ENCODE measurements around the gene FAU. TPM values are rescaled to one million over a fixed set of nuclear protein-coding genes. Genes with fewer than 3 reads are reported as not detected.

The FAU gene
- total and polyA plus RNA-seq, 9 of the 15 experiments (the other 6 are each of a cell fraction or from before 2014, with no cell fraction given): 433 to 1,827 (median 942) TPM

GRCh38 chr11:65117206-65118096, 4.5 kb downstream of the FAU start, which contains the start of gene ZNHIT2 (continued):
- TF ChIP-seq ZFX (CRISPR knock-in tag; IDR thresholded peaks at IDR 0.05) (peak; percentile 100), POLR2B (IDR thresholded peaks at IDR 0.05; ENCODE audit: low read depth, partially characterized antibody) (peak; percentile 86), ZNF197 (CRISPR knock-in tag; IDR thresholded peaks at IDR 0.05; ENCODE audit: low read depth) (no peak), THAP12 (CRISPR knock-in tag; IDR thresholded peaks at IDR 0.05) (peak; percentile 48; the same call in 1 of the 2 replicates), IRF1 (CRISPR knock-in tag; IDR thresholded peaks at IDR 0.05; ENCODE audit: borderline replicate concordance) (peak; percentile 75; the same call in 1 of the 2 replicates), XRCC5 (IDR thresholded peaks at IDR 0.05; ENCODE audit: low read depth, low read length) (peak; percentile 94), CBX5 (IDR thresholded peaks at IDR 0.05; ENCODE audit: borderline replicate concordance, low read depth) (no peak), ZBTB40 (IDR thresholded peaks at IDR 0.05) (peak; percentile 98), ZBTB40 (CRISPR knock-in tag; IDR thresholded peaks at IDR 0.05) (no peak), MAZ (CRISPR knock-in tag; conservative IDR thresholded peaks at IDR 0.05 in 1 of 2, IDR thresholded peaks at IDR 0.05 in 1 of 2) (peak; percentile 66 to 89)
